ENCODE measurements around the gene DYNLT3. TPM values are rescaled to one million over a fixed set of nuclear protein-coding genes. Genes with fewer than 3 reads are reported as not detected.

The DYNLT3 gene
- total RNA-seq, 1 donor from 2014 or later: 32.1 TPM

DNA sequence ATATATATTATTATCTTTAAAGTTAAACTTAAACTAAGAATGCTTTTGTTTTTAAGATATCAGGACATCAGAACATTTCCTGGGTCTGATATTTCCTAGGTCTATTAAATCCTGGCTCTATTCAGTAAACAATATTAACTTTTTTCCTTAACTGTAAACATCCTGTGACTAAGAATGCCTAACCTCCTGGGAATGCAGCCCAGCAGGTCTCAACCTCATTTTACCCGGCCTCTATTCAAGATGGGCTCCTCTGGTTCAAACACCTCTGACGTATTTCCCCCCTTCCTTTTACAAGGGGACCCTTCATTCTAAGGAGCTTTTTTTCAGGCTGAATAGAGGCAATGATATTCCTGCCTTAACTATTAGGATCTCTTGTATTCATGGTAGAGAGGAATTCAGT lies 35.8 kb upstream of the DYNLT3 start:
- no peak overlapping the region for H3K4me3 ChIP-seq (ENCODE audit: low read depth, low read length)
- no peak for TF ChIP-seq CTCF (conservative IDR thresholded peaks at IDR 0.05; ENCODE audit: low read depth, low read length)
- no peak for DNase-seq (ENCODE audit: low read depth)

DNA sequence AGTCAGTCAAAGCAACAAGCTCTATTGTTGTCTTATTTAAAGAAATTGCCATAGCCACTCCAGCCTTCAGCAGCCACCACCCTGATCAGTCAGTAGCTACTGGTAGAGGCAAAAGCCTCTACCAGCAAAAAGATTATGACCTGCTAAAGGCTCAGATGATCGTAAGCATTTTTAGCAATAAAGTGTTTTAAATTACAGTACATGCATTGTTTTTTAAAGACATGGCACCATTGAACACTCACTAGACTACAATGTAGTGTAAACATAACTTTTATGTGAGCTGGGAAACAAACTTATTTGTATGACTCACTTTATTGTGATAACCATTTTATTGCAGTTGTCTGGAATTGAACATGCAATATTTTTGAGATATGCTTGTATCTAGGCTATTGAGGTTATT lies 32.3 kb upstream of the DYNLT3 start:
- TF ChIP-seq CTCF (conservative IDR thresholded peaks at IDR 0.05; ENCODE audit: low read depth, low read length): no peak
- no peak overlapping the region for H3K4me3 ChIP-seq (ENCODE audit: low read depth, low read length)
- no peak for DNase-seq (ENCODE audit: low read depth)

- no peak for TF ChIP-seq CTCF (conservative IDR thresholded peaks at IDR 0.05; ENCODE audit: low read depth, low read length)
- DNase-seq (ENCODE audit: low read depth): no peak
These were observed 29.3 kb upstream of the DYNLT3 start for GRCh38 chrX:37876716-37877115.

DNA sequence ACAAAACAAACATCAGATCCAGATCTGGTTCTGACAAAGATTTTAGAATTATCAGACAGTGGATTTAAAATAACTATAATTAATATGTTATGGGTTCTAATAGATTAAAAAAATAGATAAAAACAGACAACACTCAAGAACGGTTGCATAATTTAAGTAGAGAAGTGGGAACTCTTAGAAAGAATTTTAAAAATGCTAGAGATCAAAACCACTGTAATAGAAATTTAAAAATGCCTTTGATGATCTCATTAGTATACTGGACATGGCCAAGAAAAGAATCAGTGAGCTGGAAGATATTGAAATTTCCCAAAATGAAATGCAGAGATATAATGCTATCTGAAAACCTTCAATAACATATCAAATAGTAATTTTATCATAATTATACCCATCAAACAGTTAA lies 28.3 kb upstream of the DYNLT3 start:
- TF ChIP-seq CTCF (conservative IDR thresholded peaks at IDR 0.05; ENCODE audit: low read depth, low read length): no peak
- no peak for DNase-seq (ENCODE audit: low read depth)
- H3K4me3 ChIP-seq (ENCODE audit: low read depth, low read length): no peak overlapping the region

More at GRCh38 chrX:37876716-37877115, 29.3 kb upstream of the DYNLT3 start:
- H3K4me3 ChIP-seq (ENCODE audit: low read depth, low read length): no peak overlapping the region

GRCh38 chrX:37873220-37873619 lies 25.8 kb upstream of the DYNLT3 start:
- TF ChIP-seq CTCF (conservative IDR thresholded peaks at IDR 0.05; ENCODE audit: low read depth, low read length): no peak
- DNase-seq (ENCODE audit: low read depth): no peak
- H3K4me3 ChIP-seq (ENCODE audit: low read depth, low read length): no peak overlapping the region

DNA sequence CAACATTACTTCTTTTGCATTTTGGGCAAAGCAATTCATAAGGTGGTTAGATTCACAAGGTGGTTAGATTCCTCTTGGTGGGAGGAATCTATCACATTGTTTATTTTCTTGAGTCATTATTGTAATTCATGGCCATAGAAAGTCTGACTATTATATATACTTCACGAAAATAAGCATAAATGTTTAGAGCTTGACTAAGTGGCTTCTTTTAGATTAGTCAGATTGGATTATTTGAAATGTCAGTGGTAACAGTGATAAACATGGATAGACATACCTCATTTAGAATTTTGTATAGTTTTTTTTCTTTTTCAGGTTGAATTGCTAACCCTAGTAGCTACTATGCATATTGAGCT lies 24.9 kb upstream of the DYNLT3 start:
- DNase-seq (ENCODE audit: low read depth): no peak
- TF ChIP-seq CTCF (conservative IDR thresholded peaks at IDR 0.05; ENCODE audit: low read depth, low read length): no peak
- no peak overlapping the region for H3K4me3 ChIP-seq (ENCODE audit: low read depth, low read length)

- DNase-seq (ENCODE audit: low read depth): peak; percentile 26
- no peak for TF ChIP-seq CTCF (conservative IDR thresholded peaks at IDR 0.05; ENCODE audit: low read depth, low read length)
- no peak overlapping the region for H3K4me3 ChIP-seq (ENCODE audit: low read depth, low read length)
These were observed 24.4 kb upstream of the DYNLT3 start for GRCh38 chrX:37871626-37872302.

All from epithelial cell of proximal tubule (primary cell).